IMR-90 (cell line): Measurements from ENCODE around the gene TADA1.

Source experiments
- CHD1 ChIP-seq: IDR thresholded peaks from 2 replicates; pipeline ENCODE4 v1.6.1; 2012; ENCODE audit warnings: low read depth, low read length, improper control_type of control experiment
- CTCF ChIP-seq: conservative IDR thresholded peaks from 2 replicates; pipeline ENCODE4 v1.5.1; 2012; ENCODE audit warnings: mild to moderate bottlenecking, low read depth, low read length, improper control_type of control experiment
- ELK1 ChIP-seq: fragments of 150-350 bp; IDR thresholded peaks from 2 replicates; pipeline ENCODE4 v1.6.1; 2016; ENCODE audit warnings: low read depth, mild to moderate bottlenecking, low read length, moderate library complexity, borderline replicate concordance
- MAFK ChIP-seq: IDR thresholded peaks from 2 replicates; pipeline ENCODE4 v1.6.1; 2012; ENCODE audit warnings: low read depth, low read length, improper control_type of control experiment
- MAZ ChIP-seq: IDR thresholded peaks from 2 replicates; pipeline ENCODE4 v1.6.1; 2012; ENCODE audit warnings: low read depth, mild to moderate bottlenecking, low read length, improper control_type of control experiment, moderate library complexity, borderline replicate concordance
- MXI1 ChIP-seq: IDR thresholded peaks from 2 replicates; pipeline ENCODE4 v1.6.1; 2012; ENCODE audit warnings: low read depth, mild to moderate bottlenecking, low read length, moderate library complexity, borderline replicate concordance
- NFE2L2 ChIP-seq: fragments of 150-350 bp; IDR thresholded peaks from 2 replicates; pipeline ENCODE4 v1.6.1; 2016; ENCODE audit warnings: low read depth, mild to moderate bottlenecking, low read length
- POLR2A ChIP-seq: IDR thresholded peaks from 2 replicates; pipeline ENCODE4 v1.6.1; 2012; ENCODE audit warnings: mild to moderate bottlenecking, low read depth, low read length
- RAD21 ChIP-seq: IDR thresholded peaks from 2 replicates; pipeline ENCODE4 v1.6.1; 2012; ENCODE audit warnings: low read length, improper control_type of control experiment
- RCOR1 ChIP-seq: IDR thresholded peaks from 2 replicates; pipeline ENCODE4 v1.6.1; 2012; ENCODE audit warnings: mild to moderate bottlenecking, low read length, improper control_type of control experiment; ENCODE audit not compliant: insufficient replicate concordance
- RFX5 ChIP-seq: IDR thresholded peaks from 2 replicates; pipeline ENCODE4 v1.8.0; 2012; ENCODE audit warnings: low read depth, mild to moderate bottlenecking, low read length, moderate library complexity
- USF2 ChIP-seq: fragments of 150-350 bp; IDR thresholded peaks from 2 replicates; pipeline ENCODE4 v1.6.1; 2017; ENCODE audit warnings: mild to moderate bottlenecking, antibody characterized with exemption, low read length, low read depth

- TF ChIP-seq CTCF (no peak), MAZ (no peak), RFX5 (no peak), POLR2A (no peak), USF2 (no peak), RAD21 (no peak), RCOR1 (no peak), NFE2L2 (no peak), MXI1 (no peak), MAFK (no peak), ELK1 (no peak), CHD1 (no peak)
Measured at GRCh38 chr1:166915042-166915441, 39.0 kb upstream of the TADA1 start.
